ENCODE results near the gene IGFL2. TPM values are rescaled to one million over a fixed set of nuclear protein-coding genes. Genes with fewer than 3 reads are reported as not detected.
"Not testable (repeated sequence)": the region's sequence is repeated elsewhere in the genome, so short reads cannot be mapped to it uniquely, and the experiment has no call there.

IGFL2 gene
- total RNA-seq, 1 donor from 2014 or later, result 0.40 TPM

- Mint-ChIP-seq H3K4me3 (no peak overlapping the region), H3K27ac (no peak overlapping the region)
Observed at GRCh38 chr19:46186717-46187101, 38.7 kb downstream of the IGFL2 start.

GRCh38 chr19:46189971-46190888, 42.2 kb downstream of the IGFL2 start:
- Mint-ChIP-seq H3K9me3 (no peaks in the 10 kb centered on the region), H3K27ac (no peak overlapping the region), H3K4me3 (no peak overlapping the region), H3K36me3 (ENCODE audit: low read depth) (no peaks in the 10 kb centered on the region), H3K27me3 (peaks cover 40% of the 10 kb centered on the region), H3K4me1 (peaks cover 6% of the 10 kb centered on the region)
- no peak for DNase-seq
- intact Hi-C loops (cut with micrococcal nuclease), result loop anchor here (1.0 to 2.0 kb wide), 4 partner anchors 75 to 160 kb away; no protein-coding TSS in a partner anchor

More at GRCh38 chr19:46186717-46187101, 38.7 kb downstream of the IGFL2 start:
- DNase-seq, result no peak
- Mint-ChIP-seq H3K27me3 (peaks cover 27% of the 10 kb centered on the region), H3K36me3 (ENCODE audit: low read depth) (no peaks in the 10 kb centered on the region), H3K4me1 (peaks cover 13% of the 10 kb centered on the region), H3K9me3 (no peaks in the 10 kb centered on the region)
- intact Hi-C loops (cut with micrococcal nuclease), result no loop called here

- no peak overlapping the region for H3K27ac Mint-ChIP-seq
Observed at GRCh38 chr19:46191356-46191755, 43.3 kb downstream of the IGFL2 start.

GRCh38 chr19:46191972-46192371, 43.9 kb downstream of the IGFL2 start:
- DNase-seq, result no peak
- Mint-ChIP-seq H3K4me3 (no peak overlapping the region), H3K4me1 (no peaks in the 10 kb centered on the region), H3K36me3 (ENCODE audit: low read depth) (no peaks in the 10 kb centered on the region), H3K27ac (no peak overlapping the region), H3K9me3 (no peaks in the 10 kb centered on the region), H3K27me3 (peaks cover 47% of the 10 kb centered on the region)
- intact Hi-C loops (cut with micrococcal nuclease), result no loop called here

More at GRCh38 chr19:46191356-46191755, 43.3 kb downstream of the IGFL2 start:
- H3K27me3 Mint-ChIP-seq, result peaks cover 45% of the 10 kb centered on the region
- H3K4me1 Mint-ChIP-seq, result no peaks in the 10 kb centered on the region
- no peak for DNase-seq
- no peaks in the 10 kb centered on the region for H3K36me3 Mint-ChIP-seq (ENCODE audit: low read depth)
- H3K9me3 Mint-ChIP-seq, result no peaks in the 10 kb centered on the region
- no peak overlapping the region for H3K4me3 Mint-ChIP-seq
- intact Hi-C loops (cut with micrococcal nuclease), result no loop called here

- H3K36me3 Mint-ChIP-seq (ENCODE audit: low read depth); DNase-seq; H3K27ac Mint-ChIP-seq; H3K4me3 Mint-ChIP-seq; H3K4me1 Mint-ChIP-seq; intact Hi-C loops (cut with micrococcal nuclease); H3K9me3 Mint-ChIP-seq: not testable (repeated sequence)
- peaks cover 52% of the 10 kb centered on the region for H3K27me3 Mint-ChIP-seq
Observed at GRCh38 chr19:46192626-46192991, 44.6 kb downstream of the IGFL2 start.

- no peak overlapping the region for H3K4me3 Mint-ChIP-seq
- H3K27ac Mint-ChIP-seq, result no peak overlapping the region
- intact Hi-C loops (cut with micrococcal nuclease), result no loop called here
- H3K9me3 Mint-ChIP-seq, result no peaks in the 10 kb centered on the region
- DNase-seq, result no peak
- no peaks in the 10 kb centered on the region for H3K4me1 Mint-ChIP-seq
- H3K27me3 Mint-ChIP-seq, result peaks cover 50% of the 10 kb centered on the region
- no peaks in the 10 kb centered on the region for H3K36me3 Mint-ChIP-seq (ENCODE audit: low read depth)
Observed at GRCh38 chr19:46192992-46193650, 45.1 kb downstream of the IGFL2 start.

- H3K27me3 Mint-ChIP-seq, result peaks cover 45% of the 10 kb centered on the region
- DNase-seq, result no peak
- H3K9me3 Mint-ChIP-seq, result no peaks in the 10 kb centered on the region
- no peak overlapping the region for H3K27ac Mint-ChIP-seq
- no peak overlapping the region for H3K4me3 Mint-ChIP-seq
- intact Hi-C loops (cut with micrococcal nuclease), result no loop called here
- H3K4me1 Mint-ChIP-seq, result no peaks in the 10 kb centered on the region
- no peaks in the 10 kb centered on the region for H3K36me3 Mint-ChIP-seq (ENCODE audit: low read depth)
Observed at GRCh38 chr19:46193678-46194077, 45.6 kb downstream of the IGFL2 start.

GRCh38 chr19:46195104-46195503, 47.1 kb downstream of the IGFL2 start:
- DNase-seq, result no peak

GRCh38 chr19:46195919-46196318, 47.9 kb downstream of the IGFL2 start:
- intact Hi-C loops (cut with micrococcal nuclease); H3K4me1 Mint-ChIP-seq; DNase-seq; H3K36me3 Mint-ChIP-seq (ENCODE audit: low read depth); H3K27ac Mint-ChIP-seq; H3K9me3 Mint-ChIP-seq; H3K4me3 Mint-ChIP-seq: not testable (repeated sequence)
- H3K27me3 Mint-ChIP-seq, result peaks cover 33% of the 10 kb centered on the region

More at GRCh38 chr19:46195104-46195503, 47.1 kb downstream of the IGFL2 start:
- Mint-ChIP-seq H3K27me3 (peaks cover 36% of the 10 kb centered on the region), H3K27ac (no peak overlapping the region), H3K4me3 (no peak overlapping the region), H3K36me3 (ENCODE audit: low read depth) (no peaks in the 10 kb centered on the region), H3K4me1 (no peaks in the 10 kb centered on the region), H3K9me3 (no peaks in the 10 kb centered on the region)
- intact Hi-C loops (cut with micrococcal nuclease), result no loop called here

- Mint-ChIP-seq H3K9me3 (no peaks in the 10 kb centered on the region), H3K36me3 (ENCODE audit: low read depth) (no peaks in the 10 kb centered on the region), H3K4me3 (no peak overlapping the region), H3K27ac (no peak overlapping the region), H3K27me3 (peaks cover 32% of the 10 kb centered on the region), H3K4me1 (no peaks in the 10 kb centered on the region)
- intact Hi-C loops (cut with micrococcal nuclease), result no loop called here
- no peak for DNase-seq
Observed at GRCh38 chr19:46196410-46197124, 48.5 kb downstream of the IGFL2 start.

GRCh38 chr19:46197314-46198070, 49.5 kb downstream of the IGFL2 start:
- no peak for DNase-seq
- Mint-ChIP-seq H3K27ac (no peak overlapping the region), H3K36me3 (ENCODE audit: low read depth) (no peaks in the 10 kb centered on the region), H3K27me3 (peaks cover 38% of the 10 kb centered on the region), H3K4me3 (no peak overlapping the region), H3K9me3 (no peaks in the 10 kb centered on the region), H3K4me1 (no peaks in the 10 kb centered on the region)
- intact Hi-C loops (cut with micrococcal nuclease), result no loop called here

- H3K27me3 Mint-ChIP-seq, result peaks cover 37% of the 10 kb centered on the region
- intact Hi-C loops (cut with micrococcal nuclease), result no loop called here
Observed at GRCh38 chr19:46198756-46199155, 50.7 kb downstream of the IGFL2 start.

More at GRCh38 chr19:46198756-46199155, 50.7 kb downstream of the IGFL2 start:
- H3K9me3 Mint-ChIP-seq, result no peaks in the 10 kb centered on the region
- no peak overlapping the region for H3K4me3 Mint-ChIP-seq
- no peaks in the 10 kb centered on the region for H3K36me3 Mint-ChIP-seq (ENCODE audit: low read depth)
- H3K27ac Mint-ChIP-seq, result no peak overlapping the region
- DNase-seq, result no peak
- H3K4me1 Mint-ChIP-seq, result no peaks in the 10 kb centered on the region
